Fibroblast of pulmonary artery (primary cell): Measurements from ENCODE around the gene SCART1.
"Not testable (repeated sequence)": the region's sequence is repeated elsewhere in the genome, so short reads cannot be mapped to it uniquely, and the experiment has no call there.

ENCODE experiments used
- DNase-seq: peaks from one replicate; pipeline ENCODE4 v3.0.0-alpha.2; 2010; ENCODE audit warnings: low read depth
- H3K4me3 ChIP-seq: replicated peaks from 2 replicates; pipeline ENCODE4 v1.5.1; 2011; ENCODE audit warnings: low read depth, mild to moderate bottlenecking, control low read depth, low read length, moderate library complexity
- TF ChIP-seq, protein P1 (sequence below): IDR thresholded peaks from 2 replicates; pipeline ENCODE4 v1.5.1; 2011; ENCODE audit warnings: mild to moderate bottlenecking, control low read depth, low read length, inconsistent platforms; ENCODE audit errors: missing control alignments

Gene SCART1

DNA sequence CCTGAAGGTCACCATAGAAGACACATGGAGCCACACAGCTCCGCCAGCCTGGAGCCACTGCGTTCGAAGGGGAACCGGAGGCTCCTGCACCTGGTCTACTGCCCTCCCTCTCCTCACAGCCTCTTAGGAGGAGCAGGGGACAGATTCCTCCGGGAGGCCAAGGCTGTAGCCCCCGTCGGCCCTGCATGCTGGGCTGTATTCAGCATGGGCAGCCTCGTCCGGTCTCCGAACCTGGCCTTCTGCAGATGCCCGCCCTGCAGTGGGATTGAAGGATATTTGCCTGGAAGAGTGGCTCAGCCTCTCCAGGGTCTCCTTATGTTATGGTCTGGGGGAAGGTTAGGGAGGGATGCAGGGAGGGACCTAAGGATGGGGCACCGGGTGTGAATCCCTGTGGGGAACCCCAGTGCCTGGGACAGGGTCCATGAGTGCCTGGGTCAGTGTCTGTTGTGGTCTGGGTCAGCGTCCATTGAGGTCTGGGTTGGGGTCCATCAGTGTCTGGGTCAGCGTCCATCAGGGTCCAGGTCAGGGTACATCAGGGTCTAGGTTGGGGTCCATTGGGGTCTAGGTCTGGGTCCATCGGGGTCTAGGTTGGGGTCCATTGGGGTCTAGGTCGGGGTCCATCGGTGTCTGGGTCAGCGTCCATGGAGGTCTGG, 13.0 kb upstream of the SCART1 start:
- TF ChIP-seq, protein P1, sequence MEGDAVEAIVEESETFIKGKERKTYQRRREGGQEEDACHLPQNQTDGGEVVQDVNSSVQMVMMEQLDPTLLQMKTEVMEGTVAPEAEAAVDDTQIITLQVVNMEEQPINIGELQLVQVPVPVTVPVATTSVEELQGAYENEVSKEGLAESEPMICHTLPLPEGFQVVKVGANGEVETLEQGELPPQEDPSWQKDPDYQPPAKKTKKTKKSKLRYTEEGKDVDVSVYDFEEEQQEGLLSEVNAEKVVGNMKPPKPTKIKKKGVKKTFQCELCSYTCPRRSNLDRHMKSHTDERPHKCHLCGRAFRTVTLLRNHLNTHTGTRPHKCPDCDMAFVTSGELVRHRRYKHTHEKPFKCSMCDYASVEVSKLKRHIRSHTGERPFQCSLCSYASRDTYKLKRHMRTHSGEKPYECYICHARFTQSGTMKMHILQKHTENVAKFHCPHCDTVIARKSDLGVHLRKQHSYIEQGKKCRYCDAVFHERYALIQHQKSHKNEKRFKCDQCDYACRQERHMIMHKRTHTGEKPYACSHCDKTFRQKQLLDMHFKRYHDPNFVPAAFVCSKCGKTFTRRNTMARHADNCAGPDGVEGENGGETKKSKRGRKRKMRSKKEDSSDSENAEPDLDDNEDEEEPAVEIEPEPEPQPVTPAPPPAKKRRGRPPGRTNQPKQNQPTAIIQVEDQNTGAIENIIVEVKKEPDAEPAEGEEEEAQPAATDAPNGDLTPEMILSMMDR: no peak
- no peak for DNase-seq
- no peak overlapping the region for H3K4me3 ChIP-seq

DNA sequence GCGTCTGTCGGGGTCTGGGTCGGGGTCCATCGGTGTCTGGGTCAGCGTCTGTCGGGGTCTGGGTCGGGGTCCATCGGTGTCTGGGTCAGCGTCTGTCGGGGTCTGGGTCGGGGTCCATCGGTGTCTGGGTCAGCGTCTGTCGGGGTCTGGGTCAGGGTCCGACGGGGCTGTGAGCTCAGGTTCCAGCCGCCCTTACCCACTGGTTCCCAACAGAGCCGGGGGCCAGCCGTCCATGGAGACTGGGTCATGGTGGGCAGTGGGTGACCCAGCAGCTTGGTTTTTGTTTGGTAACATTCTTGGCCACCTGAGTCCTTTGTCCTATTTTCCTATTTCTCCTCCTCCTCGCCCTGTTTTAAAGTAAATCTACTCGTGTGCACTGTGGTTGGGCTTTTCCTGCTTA, 12.4 kb upstream of the SCART1 start:
- DNase-seq: not testable (repeated sequence)

DNA sequence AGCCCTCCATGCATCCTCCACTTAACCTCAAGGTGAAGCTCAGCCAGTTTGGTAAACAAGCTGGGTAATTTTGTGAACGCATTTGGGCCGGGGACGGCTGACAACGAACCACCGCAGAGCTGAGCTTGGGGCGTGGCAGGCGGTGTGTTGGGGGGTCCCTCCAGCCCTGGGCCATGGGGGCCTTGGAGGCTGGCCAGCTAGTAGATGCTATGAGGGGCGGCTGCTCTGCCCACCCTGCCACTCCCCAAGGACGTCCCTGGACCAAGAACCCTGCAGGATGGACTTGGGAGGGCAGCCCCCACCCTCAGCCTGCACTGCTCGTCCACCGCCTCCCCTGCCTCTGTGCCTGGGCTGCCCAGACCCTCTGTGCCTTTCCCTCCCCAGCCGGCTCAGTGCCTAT, 12.0 kb upstream of the SCART1 start:
- TF ChIP-seq, protein P1: no peak
- no peak for DNase-seq
- no peak overlapping the region for H3K4me3 ChIP-seq

More for the DNA sequence above, 12.4 kb upstream of the SCART1 start:
- H3K4me3 ChIP-seq: not testable (repeated sequence)

DNA sequence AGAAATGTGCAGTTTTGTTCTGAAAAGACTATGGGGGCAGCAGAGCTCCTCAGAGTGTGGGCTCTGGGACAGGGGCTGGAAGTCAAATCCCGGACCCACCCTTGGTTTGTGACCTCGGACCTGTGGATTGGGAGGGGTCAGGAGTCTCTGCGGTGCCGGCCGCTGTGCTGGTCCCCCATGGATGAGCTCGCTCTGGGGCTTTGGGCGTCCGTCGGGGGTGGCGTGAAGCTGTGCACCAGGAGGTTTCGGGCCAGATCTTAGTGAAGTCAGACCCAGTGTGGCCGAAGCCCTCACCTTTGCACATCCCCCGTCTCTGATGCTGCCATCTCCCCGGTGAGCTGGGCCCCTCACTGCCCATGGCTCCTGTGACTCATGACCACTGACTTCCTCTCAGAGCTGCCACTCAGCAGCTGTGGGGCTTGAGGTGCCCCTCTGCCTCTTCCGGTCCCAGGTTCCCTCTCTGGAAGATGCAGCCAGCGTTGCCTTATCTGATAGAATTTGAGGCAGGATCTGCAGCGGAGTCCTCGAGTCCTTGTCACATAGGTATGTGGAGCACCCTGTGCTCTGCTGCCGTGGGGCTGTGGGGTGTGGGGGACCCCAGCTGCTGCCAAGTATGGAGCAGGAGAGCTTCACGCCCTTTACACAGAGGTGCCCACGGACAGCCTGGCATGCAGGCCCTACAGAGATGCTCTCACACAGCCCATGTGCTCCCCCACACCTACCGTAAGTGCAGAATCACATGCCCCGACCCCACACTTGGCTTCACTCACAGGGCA, 11.4 kb upstream of the SCART1 start:
- TF ChIP-seq, protein P1: no peak
- no peak for DNase-seq
- H3K4me3 ChIP-seq: no peak overlapping the region

DNA sequence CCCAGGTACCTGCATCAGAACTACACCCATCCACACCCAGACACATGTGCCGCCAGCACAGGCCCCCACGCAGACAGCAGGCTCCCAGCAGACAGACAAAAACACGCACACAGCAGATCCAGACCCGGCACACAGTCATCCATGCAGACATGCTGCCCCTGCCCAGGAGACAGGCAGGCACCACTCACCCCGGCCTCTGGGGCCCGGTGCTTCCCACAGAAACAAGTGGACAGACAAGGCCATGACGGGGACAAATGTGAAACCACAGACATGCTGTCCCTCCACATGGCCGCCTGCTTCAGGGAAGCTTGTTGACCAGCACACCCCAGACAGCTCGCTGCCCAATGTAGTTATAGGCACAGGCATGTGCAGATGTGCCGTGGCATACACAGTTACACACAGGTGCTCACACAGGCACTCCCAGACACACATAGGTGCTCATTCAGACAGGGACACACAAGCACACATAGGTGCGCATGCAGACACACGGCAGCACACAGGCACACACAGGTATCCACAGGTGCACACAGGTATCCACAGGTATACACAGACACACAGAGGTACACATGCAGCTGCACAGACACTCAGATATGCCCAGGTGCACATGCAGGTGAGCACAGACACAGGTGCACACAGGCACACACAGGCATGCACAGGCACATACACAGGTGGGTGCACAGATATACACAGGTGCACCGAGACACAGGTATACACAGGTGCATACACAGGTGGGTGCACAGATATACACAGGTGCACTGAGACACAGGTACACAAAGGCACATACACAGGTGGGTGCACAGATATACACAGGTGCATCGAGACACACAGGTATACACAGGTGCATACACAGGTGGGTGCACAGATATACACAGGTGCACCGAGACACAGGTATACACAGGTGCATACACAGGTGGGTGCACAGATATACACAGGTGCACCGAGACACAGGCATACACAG, 10.5 kb upstream of the SCART1 start:
- TF ChIP-seq, protein P1: no peak
- no peak for DNase-seq
- no peak overlapping the region for H3K4me3 ChIP-seq

DNA sequence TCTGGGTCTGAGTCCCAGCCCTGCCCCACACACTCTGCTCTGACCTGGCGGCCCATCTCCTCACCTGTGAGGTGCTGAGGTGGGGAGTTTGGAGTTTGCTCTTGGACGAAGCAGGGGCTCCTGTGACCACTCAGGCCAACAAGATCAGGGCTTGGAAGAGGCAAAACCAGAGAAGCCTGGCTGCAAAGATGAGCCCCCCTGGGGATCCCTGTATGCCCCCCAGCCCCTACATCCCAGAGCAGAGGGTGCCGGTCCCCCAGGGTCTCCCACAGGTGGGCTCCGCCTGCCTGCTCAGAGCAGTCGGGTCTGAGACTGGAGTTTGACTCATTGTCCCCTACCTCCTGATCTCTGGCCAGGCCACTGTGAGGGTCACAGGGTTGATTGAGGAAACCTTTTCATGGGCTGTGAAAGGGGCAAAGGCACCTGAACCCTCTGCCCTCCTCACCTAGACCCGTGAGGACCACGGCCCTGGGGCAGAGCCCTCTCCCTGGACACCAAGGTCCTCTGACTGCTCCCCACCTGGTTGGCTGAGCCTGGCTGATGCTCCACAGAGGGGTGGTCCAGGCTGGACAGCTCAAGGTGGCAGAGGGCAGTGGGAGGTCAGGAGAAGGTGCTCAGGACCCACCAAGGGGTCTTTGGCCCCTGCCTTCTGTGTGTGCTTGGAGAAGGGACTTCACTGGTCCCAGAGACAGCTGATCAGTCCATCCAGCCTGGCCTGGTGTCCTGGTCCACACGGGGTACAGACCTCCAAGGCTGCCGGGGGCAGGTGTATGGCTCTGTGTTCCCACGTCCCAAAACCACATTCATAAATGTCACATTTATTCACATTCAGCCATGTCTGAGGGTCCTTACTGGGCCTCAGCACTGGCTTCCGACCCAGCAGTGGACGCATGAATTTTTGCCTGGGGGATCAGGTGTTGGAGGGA, 9.1 kb upstream of the SCART1 start:
- H3K4me3 ChIP-seq: no peak overlapping the region

More for the DNA sequence above, 9.1 kb upstream of the SCART1 start:
- TF ChIP-seq, protein P1: no peak
- no peak for DNase-seq
